Measurements from ENCODE around the gene GGA3.

Gene GGA3

GRCh38 chr17:75250009-75250471 is 11.4 kb downstream of the GGA3 start:
- TF ChIP-seq CTCF (IDR thresholded peaks at IDR 0.05), result no peak
- TF ChIP-seq ZFX (IDR thresholded peaks at IDR 0.05; ENCODE audit: borderline replicate concordance), result no peak
- no peak overlapping the region for H3K27ac ChIP-seq

GRCh38 chr17:75249564-75249963 is 11.8 kb downstream of the GGA3 start:
- no peak overlapping the region for H3K27ac ChIP-seq
- no peak for TF ChIP-seq ZFX (IDR thresholded peaks at IDR 0.05; ENCODE audit: borderline replicate concordance)

DNA sequence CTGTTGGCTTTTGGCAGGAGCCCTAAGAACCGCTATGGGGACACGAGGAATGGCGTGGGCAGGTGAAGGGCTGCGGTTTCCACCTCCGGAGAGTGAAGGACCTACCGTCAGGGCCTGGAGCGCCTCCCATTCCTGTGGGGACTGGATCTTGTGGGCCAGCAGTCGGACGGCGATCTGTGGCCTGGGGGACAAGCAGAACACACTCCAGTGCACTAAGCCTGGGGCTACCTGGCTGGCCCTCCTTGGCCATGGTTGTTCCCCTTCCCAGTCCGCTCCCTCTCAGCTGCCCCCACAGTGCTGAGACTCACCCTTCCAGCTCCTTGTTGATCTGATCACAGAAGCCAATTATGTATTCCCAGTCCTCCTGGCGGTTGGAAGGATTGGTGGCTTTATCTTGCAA is 15.0 kb downstream of the GGA3 start:
- TF ChIP-seq CTCF (IDR thresholded peaks at IDR 0.05), result no peak
- no peak for TF ChIP-seq ZFX (IDR thresholded peaks at IDR 0.05; ENCODE audit: borderline replicate concordance)

GRCh38 chr17:75245011-75245410 is 16.4 kb downstream of the GGA3 start:
- no peak for TF ChIP-seq CTCF (IDR thresholded peaks at IDR 0.05)
- no peak for TF ChIP-seq ZFX (IDR thresholded peaks at IDR 0.05; ENCODE audit: borderline replicate concordance)
- no peak overlapping the region for H3K27ac ChIP-seq

More for the DNA sequence above, 15.0 kb downstream of the GGA3 start:
- no peak overlapping the region for H3K27ac ChIP-seq

DNA sequence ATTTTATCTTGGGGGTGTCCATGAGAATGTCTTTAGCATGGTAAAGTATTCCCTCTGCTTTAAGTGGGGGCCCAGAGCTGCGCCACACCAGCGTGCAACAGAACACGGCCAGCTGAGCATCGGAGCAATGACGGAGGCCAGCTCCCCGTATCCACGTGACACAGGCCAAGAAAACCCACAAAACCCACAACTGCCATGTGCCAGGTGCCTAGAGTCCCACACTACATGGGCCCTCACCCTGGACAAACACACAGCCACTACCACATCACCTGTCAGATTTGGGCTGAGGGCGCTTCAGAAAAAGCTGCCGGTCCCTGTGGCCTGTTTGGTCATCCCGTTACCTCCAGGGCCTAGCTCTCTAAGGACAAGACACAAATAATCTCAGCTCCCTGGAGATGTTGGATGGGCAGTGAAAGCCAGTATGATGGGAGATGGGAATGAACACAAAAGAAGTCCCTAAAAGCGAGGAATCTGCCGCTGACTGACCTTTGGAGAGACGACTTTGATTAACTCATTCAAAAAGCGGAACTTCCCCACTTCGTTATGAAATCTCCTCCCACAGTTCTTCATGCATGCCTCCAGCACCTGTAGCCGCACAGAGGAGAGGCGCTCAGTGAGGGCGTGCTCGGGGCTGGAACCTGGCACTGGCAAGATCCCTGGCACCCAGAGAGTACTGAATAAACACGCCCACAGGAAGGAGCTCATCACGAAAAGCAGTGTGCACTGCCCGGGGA is 17.1 kb downstream of the GGA3 start:
- no peak for TF ChIP-seq ZFX (IDR thresholded peaks at IDR 0.05; ENCODE audit: borderline replicate concordance)
- TF ChIP-seq CTCF (IDR thresholded peaks at IDR 0.05), result no peak
- H3K27ac ChIP-seq, result no peak overlapping the region

GRCh38 chr17:75242461-75243042 is 18.9 kb downstream of the GGA3 start:
- TF ChIP-seq ZFX (IDR thresholded peaks at IDR 0.05; ENCODE audit: borderline replicate concordance) (no peak), CTCF (IDR thresholded peaks at IDR 0.05) (no peak)
- no peak overlapping the region for H3K27ac ChIP-seq

DNA sequence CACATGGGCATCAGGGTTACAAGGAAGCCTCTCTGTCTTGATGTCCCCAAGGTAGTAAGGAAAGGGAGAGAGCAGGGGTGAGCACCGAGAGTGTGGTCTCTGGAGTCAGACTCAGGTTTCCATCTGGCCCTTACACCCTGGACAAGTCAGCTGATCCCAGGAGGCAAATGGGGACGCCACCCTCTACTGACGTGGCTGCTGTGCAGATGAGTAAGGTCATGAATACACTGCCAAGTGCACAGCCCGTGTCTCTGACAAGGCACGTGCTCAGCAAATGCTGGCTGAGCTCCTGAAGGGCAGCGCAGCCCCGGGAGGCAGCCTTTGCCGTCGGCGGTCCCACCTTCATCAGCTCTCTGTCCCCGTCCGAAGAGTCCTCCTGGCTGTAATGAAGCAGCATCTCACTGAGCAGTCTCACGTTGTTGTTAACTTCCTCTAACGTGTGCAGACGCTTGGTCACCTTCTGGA is 19.4 kb downstream of the GGA3 start:
- TF ChIP-seq ZFX (IDR thresholded peaks at IDR 0.05; ENCODE audit: borderline replicate concordance), result no peak
- no peak overlapping the region for H3K27ac ChIP-seq

GRCh38 chr17:75241502-75241901 is 19.9 kb downstream of the GGA3 start:
- H3K27ac ChIP-seq, result no peak overlapping the region
- no peak for TF ChIP-seq ZFX (IDR thresholded peaks at IDR 0.05; ENCODE audit: borderline replicate concordance)
- TF ChIP-seq CTCF (IDR thresholded peaks at IDR 0.05), result no peak
